Measurements from ENCODE around the gene TNFAIP6.
"Not testable (repeated sequence)": the region's sequence is repeated elsewhere in the genome, so short reads cannot be mapped to it uniquely, and the experiment has no call there.

TNFAIP6 gene

DNA sequence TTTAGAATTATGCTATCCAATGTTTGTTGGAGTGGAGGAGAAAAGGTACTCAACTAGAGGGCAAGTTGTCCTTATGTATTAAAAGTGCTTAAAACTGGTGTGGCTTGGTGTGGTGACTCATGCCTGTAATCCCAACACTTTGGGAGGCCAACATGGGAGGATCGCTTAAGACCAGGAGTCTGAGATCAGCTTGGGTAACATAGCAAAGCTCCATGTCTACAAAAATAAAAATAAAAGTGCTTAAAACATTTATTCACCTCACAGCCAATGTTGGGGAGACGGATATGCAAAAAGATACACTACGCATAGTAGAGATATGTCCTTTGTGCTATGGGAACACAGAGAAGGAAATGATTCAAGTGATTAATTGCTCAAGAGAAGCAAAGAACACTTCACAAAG is 19.3 kb upstream of the TNFAIP6 start:
- Histone ChIP-seq H2AFZ (ENCODE audit: low read depth, low read length) (no peak overlapping the region), H3K36me3 (ENCODE audit: insufficient read depth, low read length) (no peaks in the 10 kb centered on the region), H3K27ac (ENCODE audit: low read length) (no peak overlapping the region), H3K4me2 (ENCODE audit: insufficient read depth, low read length) (no peak overlapping the region), H3K27me3 (ENCODE audit: insufficient read depth, low read length, poor library complexity) (no peaks in the 10 kb centered on the region), H3K4me3 (ENCODE audit: low read depth in 1 of 2, low read length in 2 of 2) (no peak overlapping the region), H3K9me3 (ENCODE audit: insufficient read depth, low read length, severe bottlenecking) (no peaks in the 10 kb centered on the region), H3K79me2 (ENCODE audit: insufficient read depth, low read length) (no peaks in the 10 kb centered on the region), H3K9ac (ENCODE audit: low read depth, low read length) (no peak overlapping the region), H4K20me1 (ENCODE audit: insufficient read depth, low read length) (no peaks in the 10 kb centered on the region), H3K4me1 (ENCODE audit: insufficient read depth, low read length) (peaks cover 9% of the 10 kb centered on the region)
- ATAC-seq (ENCODE audit: insufficient read depth, low read depth): no peak
- no peak for DNase-seq
- TF ChIP-seq EZH2 (IDR thresholded peaks at IDR 0.05; ENCODE audit: borderline replicate concordance, low read depth, low read length, severe bottlenecking): no peak
- TF ChIP-seq, protein P1, sequence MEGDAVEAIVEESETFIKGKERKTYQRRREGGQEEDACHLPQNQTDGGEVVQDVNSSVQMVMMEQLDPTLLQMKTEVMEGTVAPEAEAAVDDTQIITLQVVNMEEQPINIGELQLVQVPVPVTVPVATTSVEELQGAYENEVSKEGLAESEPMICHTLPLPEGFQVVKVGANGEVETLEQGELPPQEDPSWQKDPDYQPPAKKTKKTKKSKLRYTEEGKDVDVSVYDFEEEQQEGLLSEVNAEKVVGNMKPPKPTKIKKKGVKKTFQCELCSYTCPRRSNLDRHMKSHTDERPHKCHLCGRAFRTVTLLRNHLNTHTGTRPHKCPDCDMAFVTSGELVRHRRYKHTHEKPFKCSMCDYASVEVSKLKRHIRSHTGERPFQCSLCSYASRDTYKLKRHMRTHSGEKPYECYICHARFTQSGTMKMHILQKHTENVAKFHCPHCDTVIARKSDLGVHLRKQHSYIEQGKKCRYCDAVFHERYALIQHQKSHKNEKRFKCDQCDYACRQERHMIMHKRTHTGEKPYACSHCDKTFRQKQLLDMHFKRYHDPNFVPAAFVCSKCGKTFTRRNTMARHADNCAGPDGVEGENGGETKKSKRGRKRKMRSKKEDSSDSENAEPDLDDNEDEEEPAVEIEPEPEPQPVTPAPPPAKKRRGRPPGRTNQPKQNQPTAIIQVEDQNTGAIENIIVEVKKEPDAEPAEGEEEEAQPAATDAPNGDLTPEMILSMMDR (IDR thresholded peaks at IDR 0.05; ENCODE audit: borderline replicate concordance, extremely low read depth, low read length, poor library complexity, severe bottlenecking): no peak

DNA sequence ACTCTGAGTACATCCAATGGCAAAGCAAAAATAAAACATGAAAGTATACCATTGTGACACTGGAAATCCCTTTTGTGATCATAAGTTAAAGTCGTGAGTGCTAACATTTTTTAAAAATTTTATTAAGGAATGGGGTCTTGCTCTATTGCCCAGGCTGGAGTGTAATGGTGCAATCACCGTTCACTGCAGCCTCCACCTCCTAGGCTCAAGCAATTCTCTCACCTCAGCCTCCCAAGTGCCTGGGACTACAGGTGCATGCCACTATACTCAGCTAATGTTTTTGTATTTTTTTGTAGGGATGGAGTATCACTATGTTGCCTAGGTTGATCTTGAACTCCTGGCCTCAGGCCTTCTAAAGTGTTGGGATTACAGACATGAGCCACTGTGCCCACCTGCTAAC is 14.3 kb upstream of the TNFAIP6 start:
- no peaks in the 10 kb centered on the region for H3K27me3 ChIP-seq (ENCODE audit: insufficient read depth, low read length, poor library complexity)
- ATAC-seq (ENCODE audit: insufficient read depth, low read depth) (no peak), DNase-seq (no peak)
- no peak overlapping the region for H2AFZ ChIP-seq (ENCODE audit: low read depth, low read length)
- H3K36me3 ChIP-seq (ENCODE audit: insufficient read depth, low read length): no peaks in the 10 kb centered on the region
- H3K9me3 ChIP-seq (ENCODE audit: insufficient read depth, low read length, severe bottlenecking): peaks cover 3% of the 10 kb centered on the region
- H4K20me1 ChIP-seq (ENCODE audit: insufficient read depth, low read length): no peaks in the 10 kb centered on the region
- no peak for TF ChIP-seq EZH2 (IDR thresholded peaks at IDR 0.05; ENCODE audit: borderline replicate concordance, low read depth, low read length, severe bottlenecking)
- TF ChIP-seq, protein P1 (IDR thresholded peaks at IDR 0.05; ENCODE audit: borderline replicate concordance, extremely low read depth, low read length, poor library complexity, severe bottlenecking): no peak
- no peak overlapping the region for H3K4me2 ChIP-seq (ENCODE audit: insufficient read depth, low read length)
- no peak overlapping the region for H3K4me3 ChIP-seq (ENCODE audit: low read depth in 1 of 2, low read length in 2 of 2)
- no peaks in the 10 kb centered on the region for H3K4me1 ChIP-seq (ENCODE audit: insufficient read depth, low read length)
- no peaks in the 10 kb centered on the region for H3K79me2 ChIP-seq (ENCODE audit: insufficient read depth, low read length)
- H3K9ac ChIP-seq (ENCODE audit: low read depth, low read length): no peak overlapping the region
- no peak overlapping the region for H3K27ac ChIP-seq (ENCODE audit: low read length)

DNA sequence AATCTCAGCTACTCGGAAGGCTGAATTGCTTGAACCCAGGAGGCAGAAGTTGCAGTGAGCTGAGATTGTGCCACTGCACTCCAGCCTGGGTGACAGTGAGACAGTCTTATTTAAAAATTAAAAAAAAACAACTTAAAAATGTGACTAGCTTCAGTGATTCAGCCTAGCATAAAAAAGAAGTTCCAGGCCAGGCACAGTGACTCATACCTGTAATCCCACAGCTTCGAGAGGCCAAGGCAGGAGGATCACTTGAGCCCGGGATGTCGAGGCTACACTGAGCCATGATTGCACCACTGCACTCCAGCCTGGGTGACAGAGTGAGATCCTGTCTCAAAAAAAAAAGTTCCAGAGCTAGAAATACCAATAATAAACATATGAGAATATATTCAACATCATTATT is 13.2 kb upstream of the TNFAIP6 start:
- not testable (repeated sequence) for ATAC-seq (ENCODE audit: insufficient read depth, low read depth); H3K36me3 ChIP-seq (ENCODE audit: insufficient read depth, low read length); H3K9me3 ChIP-seq (ENCODE audit: insufficient read depth, low read length, severe bottlenecking); H3K27ac ChIP-seq (ENCODE audit: low read length); H4K20me1 ChIP-seq (ENCODE audit: insufficient read depth, low read length); DNase-seq; H3K9ac ChIP-seq (ENCODE audit: low read depth, low read length); H3K4me1 ChIP-seq (ENCODE audit: insufficient read depth, low read length); H3K27me3 ChIP-seq (ENCODE audit: insufficient read depth, low read length, poor library complexity); H3K4me2 ChIP-seq (ENCODE audit: insufficient read depth, low read length); H3K4me3 ChIP-seq (ENCODE audit: low read depth in 1 of 2, low read length in 2 of 2); H3K79me2 ChIP-seq (ENCODE audit: insufficient read depth, low read length); H2AFZ ChIP-seq (ENCODE audit: low read depth, low read length)

DNA sequence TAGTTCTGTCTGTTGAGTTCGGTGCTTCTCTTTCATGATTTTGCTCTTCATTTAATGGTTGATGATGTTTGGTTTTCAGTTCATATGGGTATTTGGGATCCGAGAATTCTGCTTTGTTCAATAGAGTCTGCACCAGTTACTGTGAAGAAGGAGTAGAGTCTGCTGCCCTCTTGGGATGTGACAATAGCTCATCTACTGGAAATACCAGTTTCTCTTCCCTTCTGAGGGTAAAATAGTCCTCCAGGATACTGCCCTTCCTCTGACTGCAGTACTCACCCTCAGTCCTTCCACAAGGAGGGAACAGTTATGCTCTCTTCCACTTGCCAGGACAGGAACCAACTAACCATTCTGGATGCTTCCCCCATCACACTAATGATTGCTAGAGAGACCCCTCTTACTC is 12.5 kb upstream of the TNFAIP6 start:
- ATAC-seq (ENCODE audit: insufficient read depth, low read depth) (no peak), DNase-seq (no peak)
- Histone ChIP-seq H3K27me3 (ENCODE audit: insufficient read depth, low read length, poor library complexity) (no peaks in the 10 kb centered on the region), H3K9me3 (ENCODE audit: insufficient read depth, low read length, severe bottlenecking) (peaks cover 3% of the 10 kb centered on the region), H3K9ac (ENCODE audit: low read depth, low read length) (no peak overlapping the region), H3K36me3 (ENCODE audit: insufficient read depth, low read length) (no peaks in the 10 kb centered on the region), H3K79me2 (ENCODE audit: insufficient read depth, low read length) (no peaks in the 10 kb centered on the region), H3K4me2 (ENCODE audit: insufficient read depth, low read length) (no peak overlapping the region), H2AFZ (ENCODE audit: low read depth, low read length) (no peak overlapping the region), H4K20me1 (ENCODE audit: insufficient read depth, low read length) (no peaks in the 10 kb centered on the region), H3K4me3 (ENCODE audit: low read depth in 1 of 2, low read length in 2 of 2) (no peak overlapping the region), H3K27ac (ENCODE audit: low read length) (no peak overlapping the region), H3K4me1 (ENCODE audit: insufficient read depth, low read length) (no peaks in the 10 kb centered on the region)
- TF ChIP-seq, protein P1 (IDR thresholded peaks at IDR 0.05; ENCODE audit: borderline replicate concordance, extremely low read depth, low read length, poor library complexity, severe bottlenecking): no peak
- TF ChIP-seq EZH2 (IDR thresholded peaks at IDR 0.05; ENCODE audit: borderline replicate concordance, low read depth, low read length, severe bottlenecking): no peak

All from DND-41 (cell line).